ENCODE results near the gene ZNF804A.
"Not testable (repeated sequence)": the region's sequence is repeated elsewhere in the genome, so short reads cannot be mapped to it uniquely, and the experiment has no call there.

The ZNF804A gene

GRCh38 chr2:184835398-184835715, 237.0 kb downstream of the ZNF804A start:
- no peak for DNase-seq

DNA sequence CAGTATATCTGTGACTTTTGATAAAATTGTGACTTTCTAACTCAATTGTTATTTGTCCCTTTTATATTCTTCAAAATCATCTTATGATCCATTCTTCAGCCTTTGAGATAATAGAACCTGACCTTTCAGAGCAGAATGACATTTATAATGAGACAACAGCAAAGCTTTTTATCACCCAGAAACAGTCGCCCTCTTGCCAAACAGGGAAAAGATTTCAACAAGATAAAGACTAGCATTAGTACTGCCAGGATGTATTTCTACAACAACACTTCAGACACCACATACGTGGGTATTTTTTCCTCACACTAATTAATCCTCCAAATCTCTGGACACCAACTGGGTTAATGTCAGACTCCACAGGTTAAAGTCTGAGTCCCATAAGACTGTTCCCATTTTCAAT, 249.0 kb downstream of the ZNF804A start:
- DNase-seq = no peak

- no peak for DNase-seq
Measured at GRCh38 chr2:184849516-184849915, 251.2 kb downstream of the ZNF804A start.

DNA sequence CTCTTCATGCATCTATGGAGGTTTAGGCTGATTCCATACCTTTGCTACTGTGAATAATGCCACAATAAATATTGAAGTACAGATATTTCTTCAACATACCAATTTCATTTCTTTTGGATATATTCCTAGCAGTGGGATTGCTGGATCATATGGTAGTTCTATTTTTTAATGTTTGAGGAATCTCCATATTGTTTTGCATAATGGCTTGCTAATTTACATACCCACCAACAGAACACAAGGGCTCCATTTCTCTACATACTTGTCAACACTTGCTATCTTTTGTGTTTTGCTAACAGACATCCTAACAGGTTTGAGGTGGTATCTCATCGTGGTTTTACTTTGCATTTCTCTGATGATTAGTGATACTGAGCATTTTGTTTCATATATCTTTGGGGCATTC, 253.2 kb downstream of the ZNF804A start:
- DNase-seq = no peak

- no peak for DNase-seq
Measured at GRCh38 chr2:184859187-184859586, 260.9 kb downstream of the ZNF804A start.

DNA sequence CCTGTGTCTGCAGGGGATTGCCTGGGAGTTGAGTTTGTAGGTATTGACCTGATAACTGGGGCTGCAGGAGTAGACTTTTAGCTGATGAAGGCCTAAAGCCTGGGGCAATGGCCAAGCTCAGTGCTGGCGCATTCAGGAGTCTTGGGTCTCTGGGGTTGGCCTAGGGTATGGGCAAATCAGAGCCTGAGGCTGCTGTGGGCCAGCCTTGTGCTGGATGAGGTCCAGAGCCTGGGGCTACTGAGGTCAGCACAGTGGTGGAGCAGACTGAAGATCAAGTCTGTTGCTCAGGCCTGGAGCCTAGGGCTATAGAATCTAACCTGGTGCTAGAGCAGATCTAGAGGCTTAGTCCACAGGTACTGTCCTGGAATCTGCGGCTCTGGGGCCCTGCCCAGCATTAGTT, 262.4 kb downstream of the ZNF804A start:
- no peak for DNase-seq

DNA sequence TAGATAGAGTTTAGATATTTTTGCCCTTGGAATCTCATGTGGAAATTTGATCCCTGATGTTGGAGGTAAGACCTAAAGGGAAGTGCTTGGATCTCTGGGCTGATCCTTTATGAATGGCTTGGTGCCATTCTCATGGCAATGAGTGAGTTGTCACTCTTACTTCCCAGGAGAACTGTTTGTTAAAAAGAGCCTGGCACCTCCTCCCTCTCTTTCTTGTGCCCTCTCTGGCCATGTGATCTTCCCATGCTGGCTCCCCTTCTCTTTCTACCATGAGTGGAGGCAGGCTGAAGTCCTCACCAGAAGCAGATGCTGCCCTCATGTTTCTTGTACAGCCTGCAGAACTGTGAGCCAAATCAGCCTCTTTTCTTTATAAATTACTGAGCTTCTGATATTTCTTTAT, 276.9 kb downstream of the ZNF804A start:
- no peak for DNase-seq

DNA sequence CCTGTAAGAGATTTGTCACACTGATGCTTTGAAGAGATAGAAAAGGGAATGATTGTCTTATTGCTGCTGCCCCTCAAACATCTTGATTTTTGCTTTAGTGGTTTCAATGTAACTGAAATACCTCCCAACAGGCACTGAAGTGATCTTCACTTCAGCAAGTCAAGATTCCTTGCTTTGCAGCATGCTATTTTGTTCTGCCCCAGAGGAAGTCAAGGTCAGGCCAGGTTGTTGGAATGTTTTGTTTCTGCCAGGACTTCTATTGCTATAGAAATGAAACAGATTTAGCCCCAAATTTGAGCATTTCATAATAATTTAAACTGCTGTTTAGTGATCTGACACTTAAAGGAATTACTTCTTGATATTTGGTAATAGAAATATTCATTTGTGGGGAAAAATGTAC, 277.6 kb downstream of the ZNF804A start:
- no peak for DNase-seq

DNA sequence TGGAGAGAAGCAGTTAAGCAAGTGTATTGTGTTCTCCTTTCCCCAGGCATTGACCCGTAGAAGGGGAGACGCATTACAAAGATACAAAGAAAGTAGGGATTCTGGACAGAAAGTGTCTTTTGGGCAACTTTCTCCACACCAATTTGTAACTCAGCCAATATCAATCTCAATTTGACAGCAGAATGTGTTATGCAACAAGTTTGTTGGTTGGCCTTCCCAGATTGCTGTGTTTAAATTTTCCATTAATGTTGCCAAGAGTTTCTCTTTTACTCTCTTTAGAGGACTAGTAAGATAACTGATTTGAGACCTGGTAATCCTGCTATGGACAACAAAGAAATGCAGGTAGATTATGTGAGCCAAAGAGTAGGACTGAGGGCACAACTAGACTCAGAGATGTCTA, 279.6 kb downstream of the ZNF804A start:
- no peak for DNase-seq

GRCh38 chr2:184879671-184880070, 281.3 kb downstream of the ZNF804A start:
- DNase-seq = no peak

DNA sequence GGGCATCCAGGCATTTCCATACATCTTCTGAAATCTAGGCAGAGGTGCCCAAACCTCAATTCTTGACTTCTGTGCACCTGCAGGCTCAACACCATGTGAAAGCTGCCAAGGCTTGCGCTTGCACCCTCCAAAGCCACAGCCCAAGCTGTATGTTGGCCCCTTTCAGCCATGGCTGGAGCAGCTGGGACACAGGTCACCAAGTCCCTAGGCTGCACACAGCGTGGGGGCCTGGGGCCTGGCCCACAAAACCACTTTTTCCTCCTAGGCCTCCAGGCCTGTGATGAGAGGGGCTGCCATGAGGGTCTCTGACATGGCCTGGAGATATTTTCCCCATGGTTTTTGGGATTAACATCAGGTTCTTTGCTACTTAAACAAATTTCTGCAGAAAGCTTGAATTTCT, 288.3 kb downstream of the ZNF804A start:
- DNase-seq = not testable (repeated sequence)

GRCh38 chr2:184890311-184890710, 292.0 kb downstream of the ZNF804A start:
- DNase-seq = no peak

DNA sequence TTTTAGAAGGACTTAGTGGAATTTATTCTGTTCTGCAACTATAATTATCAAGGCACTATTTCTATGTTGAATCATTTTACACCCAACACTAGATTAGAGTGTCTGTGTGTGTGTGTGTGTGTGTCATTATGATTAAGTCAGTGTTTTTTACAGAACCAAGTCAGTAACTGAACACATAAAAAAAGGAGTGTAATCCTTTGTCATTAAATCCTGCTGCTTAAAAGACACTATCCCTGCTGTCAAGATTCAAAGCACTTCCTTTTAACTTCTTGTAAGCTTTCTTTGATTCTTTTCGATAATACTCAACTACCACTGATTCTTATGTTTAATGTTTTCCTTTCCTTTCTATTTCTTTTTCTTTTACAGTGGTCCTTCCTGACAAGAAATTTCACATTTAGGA, 306.7 kb downstream of the ZNF804A start:
- no peak for DNase-seq

DNA sequence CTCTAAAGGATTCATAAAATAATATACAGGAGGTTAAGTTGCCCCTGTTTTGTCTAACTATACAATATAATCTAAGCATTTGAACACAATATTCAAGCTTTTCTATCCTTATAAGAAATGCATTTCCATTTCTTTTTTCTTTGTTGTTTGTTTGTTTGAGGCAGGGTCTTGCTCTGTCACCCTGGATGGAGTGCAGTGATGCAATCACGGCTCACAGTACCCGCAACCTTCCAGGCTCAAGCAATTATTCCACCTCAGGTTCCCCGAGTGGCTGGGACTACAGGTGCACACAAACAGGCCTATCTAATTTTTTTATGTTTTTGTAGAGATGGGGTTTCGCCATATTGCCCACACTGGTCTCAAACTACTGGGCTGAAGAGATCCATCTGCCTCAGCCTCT, 307.8 kb downstream of the ZNF804A start:
- DNase-seq = no peak

DNA sequence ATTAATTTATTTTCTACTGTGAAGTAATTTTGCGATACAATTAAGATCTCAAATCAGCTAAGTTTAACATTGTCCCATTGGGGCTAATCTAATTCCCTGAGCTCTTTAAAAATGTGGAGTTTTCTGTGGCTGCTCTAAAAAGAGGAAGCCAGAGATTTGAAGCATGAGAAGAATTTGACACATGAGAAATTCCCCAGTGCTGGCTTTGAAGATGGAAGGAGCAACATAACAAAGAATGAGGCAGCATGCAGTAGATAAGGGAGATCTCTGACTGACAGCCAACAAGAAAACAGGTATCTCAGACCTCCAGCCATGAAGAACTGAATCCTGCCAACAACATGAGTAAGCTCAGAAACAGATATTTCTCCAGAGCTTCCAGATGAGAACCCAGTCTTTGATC, 308.4 kb downstream of the ZNF804A start:
- no peak for DNase-seq

- no peak for DNase-seq
Measured at GRCh38 chr2:184908966-184909365, 310.6 kb downstream of the ZNF804A start.

- DNase-seq = no peak
Measured at GRCh38 chr2:184920451-184920965, 322.2 kb downstream of the ZNF804A start.

DNA sequence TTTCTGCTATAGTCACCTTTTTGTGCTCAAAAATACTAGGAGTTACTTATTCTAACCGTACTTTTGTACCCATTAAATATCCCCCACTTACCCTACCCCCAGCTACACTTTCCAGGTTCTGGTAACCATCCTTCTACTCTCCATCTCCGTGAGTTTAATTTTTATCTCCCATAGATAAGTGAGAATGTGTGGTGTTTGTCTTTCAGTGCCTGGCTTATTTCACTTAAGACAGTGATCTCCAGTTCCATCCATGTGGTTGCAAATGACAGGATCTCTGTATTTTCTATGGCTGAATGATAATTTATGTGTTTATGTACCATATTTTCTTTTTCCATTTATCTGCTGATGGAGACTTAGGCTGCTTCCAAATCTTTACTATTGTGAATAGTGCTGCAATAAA, 323.3 kb downstream of the ZNF804A start:
- no peak for DNase-seq

DNA sequence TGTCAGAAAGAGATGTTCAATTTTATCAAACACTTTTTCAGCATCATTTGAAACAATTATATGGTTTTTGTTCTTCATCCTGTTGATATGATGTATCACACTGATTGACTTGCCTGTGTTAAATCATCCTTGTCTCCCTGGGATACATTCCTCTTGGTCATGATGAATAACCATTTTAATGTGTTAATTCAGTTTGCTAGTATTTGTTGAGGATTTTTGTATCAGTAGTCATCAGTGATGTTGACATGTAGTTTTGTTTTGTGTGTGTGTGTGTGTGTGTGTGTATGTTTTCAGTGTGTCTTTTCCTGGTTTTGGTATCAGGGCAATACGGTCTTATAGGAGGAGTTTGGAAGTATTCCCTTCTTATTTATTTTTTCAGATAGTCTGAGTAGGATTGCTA, 325.4 kb downstream of the ZNF804A start:
- DNase-seq = no peak

- no peak for DNase-seq
Measured at GRCh38 chr2:184927040-184927439, 328.7 kb downstream of the ZNF804A start.

- no peak for DNase-seq
Measured at GRCh38 chr2:184936761-184937160, 338.4 kb downstream of the ZNF804A start.

- DNase-seq = no peak
Measured at GRCh38 chr2:184938221-184938985, 340.1 kb downstream of the ZNF804A start.

DNA sequence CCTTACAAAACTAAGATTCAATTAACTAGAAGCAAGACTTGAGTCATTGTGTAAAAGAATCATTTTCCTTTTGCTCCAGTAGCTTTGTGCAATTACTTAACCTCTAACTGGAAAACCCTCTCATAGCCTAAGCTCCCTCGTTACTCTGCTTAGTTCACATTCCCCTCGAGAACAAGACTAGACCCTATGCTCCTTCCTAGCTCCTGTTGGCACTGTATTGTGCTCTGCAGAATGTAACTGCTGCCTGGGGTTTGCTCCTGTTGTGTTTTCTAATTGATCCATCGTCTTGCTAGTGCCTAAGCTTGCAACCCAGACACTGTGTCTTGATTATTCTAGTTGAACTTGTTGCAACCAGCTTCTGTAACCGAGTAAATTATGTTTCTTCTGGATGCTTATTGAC, 347.0 kb downstream of the ZNF804A start:
- DNase-seq = no peak

- no peak for DNase-seq
Measured at GRCh38 chr2:184945824-184946223, 347.5 kb downstream of the ZNF804A start.

DNA sequence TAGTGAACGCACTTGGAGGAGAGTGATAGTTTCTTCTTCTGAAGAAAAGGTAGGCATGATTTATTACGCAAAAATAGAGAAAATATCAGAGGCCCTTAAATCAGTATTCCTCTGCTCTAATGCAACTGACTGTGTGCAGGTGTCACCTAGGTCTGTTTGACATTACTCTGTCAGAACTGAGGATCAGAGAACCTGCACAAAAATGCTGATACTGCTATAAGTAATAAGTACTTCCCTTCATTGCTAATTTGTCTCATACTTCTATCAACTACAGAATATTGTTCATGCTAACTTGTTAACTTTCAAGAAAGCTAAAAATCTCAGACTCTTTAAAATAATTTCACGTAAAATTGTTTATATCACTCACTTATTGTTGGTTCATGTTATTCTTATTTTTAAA, 358.5 kb downstream of the ZNF804A start:
- no peak for DNase-seq
